GM12878 (cell line): ENCODE data around the gene LRIG3. TPM values are rescaled to one million over a fixed set of nuclear protein-coding genes. Genes with fewer than 3 reads are reported as not detected.

Experiments
- ATAC-seq: fragments of 200-7000 bp; cut with Tn5 transposase; 3 replicates; pipeline ENCODE4 v1.9.1; 2020; ENCODE audit warnings: mild to moderate bottlenecking, moderate library complexity
- BruUV-seq: library from RNA; stranded (reverse); fragments of 400-500 nt; replicated peaks from 2 replicates; lab custom pipeline; 2021; lab: Mats Ljungman, UMichigan
- CTCF ChIA-PET: fragments of 300-600 bp; sonication (Branson Sonifier 250); formaldehyde crosslinking; extraction: SDS; loops from one replicate; lab custom pipeline; 2021; ENCODE audit warnings: inconsistent platforms; lab: Yijun Ruan, JAX
- POLR2A ChIA-PET: fragments of 350-600 bp; formaldehyde crosslinking; extraction: SDS; loops from one replicate; lab custom pipeline; 2021; ENCODE audit warnings: inconsistent platforms; lab: Charles Lee
- RAD21 ChIA-PET: fragments of 300-600 bp; sonication (Branson Sonifier 250); formaldehyde crosslinking; loops from one replicate; lab custom pipeline; 2023; ENCODE audit warnings: antibody characterized with exemption; ENCODE audit not compliant: unreplicated experiment; lab: Charles Lee
- SMC1A ChIA-PET: fragments of 300-600 bp; sonication (Branson Sonifier 250); formaldehyde crosslinking; loops from one replicate; lab custom pipeline; 2023; ENCODE audit not compliant: unreplicated experiment, uncharacterized antibody; lab: Charles Lee
- DNase-seq: peaks from one replicate; pipeline ENCODE4 v3.0.0-alpha.2; 2011; ENCODE audit warnings: low read depth, low spot score
- FAIRE-seq: peaks from 3 replicates; lab custom pipeline; 2011; peaks lifted over from hg19 to GRCh38; lab: Jason Lieb, UNC
- H2AFZ ChIP-seq: 2 replicates; pipeline ENCODE4 v1.6.0; 2011; ENCODE audit warnings: low read depth, low read length, control low read depth; ENCODE audit not compliant: control insufficient read depth
- H3K27ac ChIP-seq: 2 replicates; pipeline ENCODE4 v1.5.1; 2011; ENCODE audit warnings: control low read depth; ENCODE audit not compliant: control insufficient read depth, insufficient read depth
- H3K27me3 ChIP-seq, 2 experiments: replicated peaks in 1 of 2; 2 replicates each; pipeline versions ENCODE4 v1.6.0 to v1.6.1; 2011; ENCODE audit warnings: low read length in 1 of 2; ENCODE audit not compliant: control insufficient read depth in 2 of 2, insufficient read depth in 2 of 2
- H3K36me3 ChIP-seq, 2 experiments: 2 replicates each; pipeline ENCODE4 v1.5.1; 2011; ENCODE audit warnings: low read length in 1 of 2; ENCODE audit not compliant: control insufficient read depth in 2 of 2, insufficient read depth in 2 of 2
- H3K4me1 ChIP-seq: 2 replicates; pipeline ENCODE4 v1.6.1; 2011; ENCODE audit warnings: mild to moderate bottlenecking, low read length, moderate library complexity, mixed read lengths; ENCODE audit not compliant: control insufficient read depth, insufficient read depth
- H3K4me2 ChIP-seq: 2 replicates; pipeline ENCODE4 v1.6.0; 2011; ENCODE audit warnings: control low read depth; ENCODE audit not compliant: control insufficient read depth, insufficient read depth
- H3K4me3 ChIP-seq: fragments of 200-600 bp; sonication (generic); 2 replicates; pipeline ENCODE4 v1.5.1; 2016
- H3K79me2 ChIP-seq: 2 replicates; pipeline ENCODE4 v1.6.0; 2011; ENCODE audit warnings: low read length; ENCODE audit not compliant: control insufficient read depth, insufficient read depth
- H3K9ac ChIP-seq: 2 replicates; pipeline ENCODE4 v1.8.0; 2011; ENCODE audit warnings: low read length, control low read depth, mixed read lengths; ENCODE audit not compliant: control insufficient read depth, insufficient read depth
- H3K9me3 ChIP-seq: replicated peaks from 3 replicates; pipeline ENCODE4 v1.5.1; 2011; ENCODE audit warnings: mild to moderate bottlenecking, low read length; ENCODE audit not compliant: control insufficient read depth, insufficient read depth
- H4K20me1 ChIP-seq: 2 replicates; pipeline ENCODE4 v1.6.0; 2011; ENCODE audit not compliant: control insufficient read depth, insufficient read depth
- ASH2L ChIP-seq: fragments of 300-600, 200-600 bp; sonication (generic); IDR thresholded peaks from 2 replicates; pipeline ENCODE4 v1.6.1; 2017; ENCODE audit warnings: low read depth, mild to moderate bottlenecking, borderline replicate concordance
- ATF7 ChIP-seq: fragments of 450-650 bp; IDR thresholded peaks from 2 replicates; pipeline ENCODE4 v1.6.1; 2016; ENCODE audit warnings: low read depth, mild to moderate bottlenecking
- CBX5 ChIP-seq: sonication (generic); IDR thresholded peaks from 2 replicates; pipeline ENCODE4 v1.6.1; 2016; ENCODE audit warnings: low read depth, moderate library complexity, mild to moderate bottlenecking, inconsistent platforms
- HDGF ChIP-seq: fragments of 450-650 bp; IDR thresholded peaks from 2 replicates; pipeline ENCODE4 v1.6.1; 2016; ENCODE audit warnings: antibody characterized with exemption
- NFYB ChIP-seq: IDR thresholded peaks from 2 replicates; pipeline ENCODE4 v1.6.1; 2011; ENCODE audit warnings: low read depth, mild to moderate bottlenecking, low read length, improper control_type of control experiment, moderate library complexity; ENCODE audit not compliant: insufficient read depth
- RAD51 ChIP-seq: fragments of 450-650 bp; IDR thresholded peaks from 2 replicates; pipeline ENCODE4 v1.6.1; 2016; ENCODE audit warnings: moderate library complexity, mild to moderate bottlenecking, inconsistent platforms
- WRNIP1 ChIP-seq: IDR thresholded peaks from 2 replicates; pipeline ENCODE4 v1.6.1; 2011; ENCODE audit warnings: low read depth, low read length, improper control_type of control experiment, borderline replicate concordance
- WGBS: methylation state at CpG from one replicate; pipeline ENCODE4 v1.1.6; 2016; ENCODE audit warnings: low lambda C conversion rate; ENCODE audit not compliant: insufficient replicate concordance, insufficient coverage; ENCODE audit errors: missing lambda C conversion rate; 5-methylcytosine and 5-hydroxymethylcytosine counted together
- in situ Hi-C: fragments of 300-500 bp; cut with MboI; formaldehyde crosslinking; loops from 9 replicates; pipeline ENCODE4 v1.14.3; 2018; ENCODE audit warnings: mixed read lengths
- intact Hi-C: fragments of 100-400 bp; cut with micrococcal nuclease; formaldehyde crosslinking; loops from one replicate; pipeline ENCODE4 v1.14.2; 2022; ENCODE audit not compliant: unreplicated experiment
- polyA plus RNA-seq, 11 experiments: library from polyadenylated mRNA; depleted of rRNA in 4 of 11; unstranded in 6 of 11; stranded (reverse) in 5 of 11; fragments of >200 nt; fragmentation: Nextera tagmentation in 4 of 11; fragmentation: Illumina TruSeq in 1 of 11; extraction: Ambion mirVana in 4 of 11; extraction: Trizol in 1 of 11; gene quantifications; 1 replicate in 1 of 11; 2 replicates in 10 of 11; pipeline versions ENCODE4 v1.2.1 to v1.2.3, GENCODE V29; 2011 to 2016; ENCODE audit warnings: inconsistent platforms in 2 of 11, missing spikeins in 2 of 11, low read depth in 1 of 11
- total RNA-seq, 4 experiments: library from RNA; depleted of rRNA in 3 of 4; stranded (reverse); fragments of >200 nt in 3 of 4; fragmentation: Illumina TruSeq in 1 of 4; extraction: Trizol in 1 of 4; gene quantifications; 2 replicates each; pipeline versions ENCODE4 v1.2.1 to v1.2.3, GENCODE V29; 2013 to 2021
- TF ChIP-seq, protein P1 (sequence below): IDR thresholded peaks from 2 replicates; pipeline ENCODE4 v1.6.1; 2011; ENCODE audit warnings: borderline replicate concordance, low read depth, mild to moderate bottlenecking, moderate library complexity, mixed read lengths, low read length; ENCODE audit not compliant: insufficient read depth; ENCODE audit errors: extremely low read length
- TF ChIP-seq, protein P2 (sequence below): IDR thresholded peaks from 2 replicates; pipeline ENCODE4 v1.6.1; 2012; ENCODE audit warnings: low read depth, low read length, improper control_type of control experiment

LRIG3 gene
- total and polyA plus RNA-seq, 10 of the 15 experiments (the other 5 are each of a cell fraction or from before 2014, with no cell fraction given) = 0.95 to 8.5 (median 5.0) TPM

DNA sequence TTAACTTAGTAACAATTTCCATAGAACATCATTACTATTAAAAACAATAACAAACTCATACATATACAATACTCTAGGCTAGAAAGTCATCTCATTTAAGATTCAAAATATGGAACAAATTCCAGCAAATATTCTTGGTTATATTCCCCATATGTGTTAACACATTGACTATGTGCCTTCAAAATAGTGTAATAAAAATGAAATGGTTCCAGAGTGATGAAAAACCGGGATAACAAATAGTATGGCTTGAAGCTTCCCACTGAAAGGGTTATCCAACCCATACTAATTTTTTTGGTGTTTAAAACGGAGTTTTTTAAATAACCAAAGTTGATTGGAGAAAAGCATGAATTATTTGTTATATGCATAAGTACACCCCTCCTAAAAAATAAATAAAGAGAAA, 5.3 kb downstream of the LRIG3 start:
- Histone ChIP-seq H3K9me3 (no peaks in the 10 kb centered on the region), H4K20me1 (no peaks in the 10 kb centered on the region), H3K4me3 (no peak overlapping the region), H3K79me2 (peaks cover 30% of the 10 kb centered on the region), H3K27ac (no peak overlapping the region), H3K36me3 (no peaks in the 10 kb centered on the region), H3K9ac (no peak overlapping the region; the same call in 1 of the 2 replicates), H3K27me3 (no peaks in the 10 kb centered on the region), H3K4me2 (no peak overlapping the region), H2AFZ (no peak overlapping the region), H3K4me1 (no peaks in the 10 kb centered on the region)
- FAIRE-seq = no peak
- no TSS peak for BruUV-seq
- DNase-seq = no peak
- ChIA-PET POLR2A (no interaction called here), RAD21 (no interaction called here), SMC1A (no interaction called here), CTCF (no interaction called here)
- in situ Hi-C loops = no loop called here
- ATAC-seq = no peak
- intact Hi-C loops = no loop called here
- 9% methylated on average over 2 of the region's 2 CpGs for WGBS
- TF ChIP-seq ASH2L (no peak), RAD51 (no peak), NFYB (no peak), WRNIP1 (no peak), HDGF (no peak)
- TF ChIP-seq, protein P1, sequence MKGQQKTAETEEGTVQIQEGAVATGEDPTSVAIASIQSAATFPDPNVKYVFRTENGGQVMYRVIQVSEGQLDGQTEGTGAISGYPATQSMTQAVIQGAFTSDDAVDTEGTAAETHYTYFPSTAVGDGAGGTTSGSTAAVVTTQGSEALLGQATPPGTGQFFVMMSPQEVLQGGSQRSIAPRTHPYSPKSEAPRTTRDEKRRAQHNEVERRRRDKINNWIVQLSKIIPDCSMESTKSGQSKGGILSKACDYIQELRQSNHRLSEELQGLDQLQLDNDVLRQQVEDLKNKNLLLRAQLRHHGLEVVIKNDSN = no peak
- TF ChIP-seq, protein P2, sequence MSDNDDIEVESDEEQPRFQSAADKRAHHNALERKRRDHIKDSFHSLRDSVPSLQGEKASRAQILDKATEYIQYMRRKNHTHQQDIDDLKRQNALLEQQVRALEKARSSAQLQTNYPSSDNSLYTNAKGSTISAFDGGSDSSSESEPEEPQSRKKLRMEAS = no peak

DNA sequence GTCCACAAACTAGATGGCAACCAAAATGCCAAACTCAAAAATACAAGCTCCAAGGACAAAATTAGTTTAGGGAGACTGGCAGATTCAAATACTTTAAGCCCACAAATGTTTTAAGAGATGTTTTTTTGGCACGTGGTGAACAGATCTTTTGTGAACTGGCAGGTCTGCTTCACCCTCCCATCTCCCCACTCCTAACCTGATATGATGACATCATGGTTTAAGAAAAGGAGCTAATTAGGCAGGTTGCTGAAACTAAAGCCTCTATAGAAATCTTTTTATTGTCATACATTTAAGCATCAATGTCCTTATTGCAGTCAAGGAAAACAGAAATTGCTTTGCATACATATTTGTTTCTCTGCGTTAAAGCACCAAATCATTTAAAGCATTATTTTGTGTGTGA, 5.8 kb downstream of the LRIG3 start:
- RAD21 ChIA-PET = no interaction called here
- no peaks in the 10 kb centered on the region for H3K27me3 ChIP-seq

More for the DNA sequence above, 5.8 kb downstream of the LRIG3 start:
- DNase-seq = no peak
- no TSS peak for BruUV-seq
- SMC1A ChIA-PET = no interaction called here
- no peaks in the 10 kb centered on the region for H3K9me3 ChIP-seq
- no peak overlapping the region for H3K4me2 ChIP-seq
- no peak overlapping the region for H2AFZ ChIP-seq
- 69% methylated on average over 2 of the region's 2 CpGs for WGBS
- H3K36me3 ChIP-seq = no peaks in the 10 kb centered on the region
- H3K79me2 ChIP-seq = peaks cover 28% of the 10 kb centered on the region
- POLR2A ChIA-PET = no interaction called here
- TF ChIP-seq CBX5 (no peak), ATF7 (peak; percentile 80)
- H4K20me1 ChIP-seq = no peaks in the 10 kb centered on the region
- ATAC-seq = no peak
- CTCF ChIA-PET = no interaction called here
- H3K9ac ChIP-seq = no peak overlapping the region
- no peaks in the 10 kb centered on the region for H3K4me1 ChIP-seq
- intact Hi-C loops = no loop called here
- no peak overlapping the region for H3K27ac ChIP-seq
- no peak overlapping the region for H3K4me3 ChIP-seq
- in situ Hi-C loops = no loop called here
- FAIRE-seq = no peak
